ENCODE results near the gene KDM4B. TPM values are rescaled to one million over a fixed set of nuclear protein-coding genes. Genes with fewer than 3 reads are reported as not detected.

KDM4B gene
- total and polyA plus RNA-seq, 9 of the 15 experiments (the other 6 are each of a cell fraction or from before 2014, with no cell fraction given) = 0.21 to 29.9 (median 7.3) TPM

- TF ChIP-seq CLOCK (CRISPR knock-in tag; IDR thresholded peaks at IDR 0.05; ENCODE audit: borderline replicate concordance) (no peak), LCOR (CRISPR knock-in tag; IDR thresholded peaks at IDR 0.05) (no peak), CHD2 (IDR thresholded peaks at IDR 0.05; ENCODE audit: low read depth, low read length) (no peak), WHSC1 (IDR thresholded peaks at IDR 0.05; ENCODE audit: low read length) (no peak), STAG1 (CRISPR knock-in tag; IDR thresholded peaks at IDR 0.05; ENCODE audit: borderline replicate concordance) (no peak), DEAF1 (CRISPR knock-in tag; IDR thresholded peaks at IDR 0.05) (no peak), TARDBP (IDR thresholded peaks at IDR 0.05) (no peak), MNT (conservative IDR thresholded peaks at IDR 0.05) (no peak), RBM25 (IDR thresholded peaks at IDR 0.05; ENCODE audit: low read depth, low read length, severe bottlenecking) (peak; percentile 87), FOSL1 (tag; conservative IDR thresholded peaks at IDR 0.05) (no peak), ZBTB40 (IDR thresholded peaks at IDR 0.05) (peak; percentile 93), ZBTB40 (CRISPR knock-in tag; IDR thresholded peaks at IDR 0.05) (peak; percentile 94), GABPB2 (CRISPR knock-in tag; conservative IDR thresholded peaks at IDR 0.05) (no peak), PHF20 (IDR thresholded peaks at IDR 0.05; ENCODE audit: partially characterized antibody) (no peak)
Observed at GRCh38 chr19:4962085-4962619, 6.8 kb upstream of the KDM4B start (continued).
